Heart left ventricle (tissue), 13 donors: ENCODE data around the gene MC2R.

Source experiments
- CTCF ChIP-seq, 12 donors: fragments of 200-600 bp; sonication (generic) in 4 of 12; IDR thresholded peaks; one replicate each; pipeline versions ENCODE4 v1.5.0 to v1.8.0; 2018 to 2022; ENCODE audit warnings: antibody characterized with exemption in 12 of 12, mild to moderate bottlenecking in 5 of 12
- POLR2A ChIP-seq, 2 donors: fragments of 450-650 bp; IDR thresholded peaks; one replicate each; pipeline ENCODE4 v1.6.1; 2017; ENCODE audit warnings: antibody characterized with exemption in 2 of 2, mild to moderate bottlenecking in 2 of 2, moderate library complexity in 2 of 2
- donor health status: ischemic (EF 13 %, LVEDD 7.1; RV severe dilation, severe dysfunction).
- donor health status: DM: no; HTN: yes; CAD: no.
- donor health status: DM: no; HTN: no; CAD: no.
- donor health status: ischemic (EF 25% LVEDD 6.9; RV normal size, moderate dysfunction).
- donor health status: ischemic (EF 25% LVEDD 5.7; RV mildly dilated, moderate dysfunction).
- donor health status: ischemic (EF 35%, LVEDD 5.7; RV mildly dilated, moderate dysfunction).
- donor health status: nonischemic (EF 11% LVEDD 7.7; RV severe dilation, severe dysfunction).
- donor health status: DM: yes; HTN: yes; CAD: no.
- donor health status: PGD.
- donor health status: ischemic (EF 29% LVEDD 5.4; RV normal size, mild dysfunction).
- donor health status: nonischemic (EF 23%, LVEDD 6.1; RV moderate dilation, normal function).

GRCh38 chr18:13892098-13892497, 23.2 kb downstream of the MC2R start:
- TF ChIP-seq CTCF (IDR thresholded peaks at IDR 0.05) (no peak), POLR2A (IDR thresholded peaks at IDR 0.05) (no peak)
